HCT116 (cell line): ENCODE measurements around the gene CX3CR1.

Experiments
- CEBPB ChIP-seq: IDR thresholded peaks from 2 replicates; pipeline ENCODE4 v1.6.1; 2012; ENCODE audit warnings: low read depth
- JUND ChIP-seq: IDR thresholded peaks from 2 replicates; pipeline ENCODE4 v1.6.1; 2012
- POLR2A ChIP-seq: IDR thresholded peaks from 2 replicates; pipeline ENCODE4 v1.7.0; 2011; ENCODE audit warnings: borderline replicate concordance; ENCODE audit not compliant: insufficient read depth, insufficient read length; ENCODE audit errors: extremely low read depth
- TF ChIP-seq, protein P1 (sequence below), 3 experiments: fragments of 200-600 bp in 1 of 3; sonication (generic) in 1 of 3; IDR thresholded peaks in 2 of 3; conservative IDR thresholded peaks in 1 of 3; 2 replicates each; pipeline ENCODE4 v1.5.1; 2012 to 2017; ENCODE audit warnings: low read depth in 2 of 3, low read length in 2 of 3, antibody characterized with exemption in 1 of 3, borderline replicate concordance in 1 of 3, control low read depth in 1 of 3, mild to moderate bottlenecking in 1 of 3, mixed read lengths in 1 of 3, mixed run types in 1 of 3, moderate library complexity in 1 of 3; ENCODE audit not compliant: insufficient read depth in 1 of 3

DNA sequence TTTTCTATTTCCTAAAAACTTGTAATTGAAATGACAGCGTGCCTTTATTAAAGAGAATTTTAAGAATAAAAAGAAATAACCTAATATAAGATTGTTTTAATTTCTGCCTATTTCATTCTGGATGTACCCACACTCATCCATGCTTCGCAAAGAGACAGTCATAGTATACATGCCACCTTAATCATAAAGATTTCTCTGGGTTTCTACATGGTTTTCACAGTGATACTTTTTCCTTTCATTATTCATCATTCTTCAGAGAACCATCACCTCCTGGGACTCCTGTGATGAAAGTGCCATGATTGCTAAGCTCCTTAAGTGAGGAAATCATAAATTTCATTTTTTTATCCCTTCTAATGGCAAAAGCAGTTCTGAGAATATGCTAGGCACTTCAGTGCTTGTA lies 45.4 kb upstream of the CX3CR1 start:
- TF ChIP-seq CEBPB, result no peak
- TF ChIP-seq, protein P1, sequence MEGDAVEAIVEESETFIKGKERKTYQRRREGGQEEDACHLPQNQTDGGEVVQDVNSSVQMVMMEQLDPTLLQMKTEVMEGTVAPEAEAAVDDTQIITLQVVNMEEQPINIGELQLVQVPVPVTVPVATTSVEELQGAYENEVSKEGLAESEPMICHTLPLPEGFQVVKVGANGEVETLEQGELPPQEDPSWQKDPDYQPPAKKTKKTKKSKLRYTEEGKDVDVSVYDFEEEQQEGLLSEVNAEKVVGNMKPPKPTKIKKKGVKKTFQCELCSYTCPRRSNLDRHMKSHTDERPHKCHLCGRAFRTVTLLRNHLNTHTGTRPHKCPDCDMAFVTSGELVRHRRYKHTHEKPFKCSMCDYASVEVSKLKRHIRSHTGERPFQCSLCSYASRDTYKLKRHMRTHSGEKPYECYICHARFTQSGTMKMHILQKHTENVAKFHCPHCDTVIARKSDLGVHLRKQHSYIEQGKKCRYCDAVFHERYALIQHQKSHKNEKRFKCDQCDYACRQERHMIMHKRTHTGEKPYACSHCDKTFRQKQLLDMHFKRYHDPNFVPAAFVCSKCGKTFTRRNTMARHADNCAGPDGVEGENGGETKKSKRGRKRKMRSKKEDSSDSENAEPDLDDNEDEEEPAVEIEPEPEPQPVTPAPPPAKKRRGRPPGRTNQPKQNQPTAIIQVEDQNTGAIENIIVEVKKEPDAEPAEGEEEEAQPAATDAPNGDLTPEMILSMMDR (IDR thresholded peaks at IDR 0.05 in 2 of 3, conservative IDR thresholded peaks at IDR 0.05 in 1 of 3; ENCODE audit: borderline replicate concordance in 1 of 3, insufficient read depth in 1 of 3, low read depth in 2 of 3, low read length in 2 of 3), result no peak
- no peak for TF ChIP-seq POLR2A
- no peak for TF ChIP-seq JUND
